ENCODE data around the gene LBH.
"Not testable (repeated sequence)": the region's sequence is repeated elsewhere in the genome, so short reads cannot be mapped to it uniquely, and the experiment has no call there.

LBH gene

GRCh38 chr2:30257266-30258214 is 26.2 kb downstream of the LBH start:
- no peak for DNase-seq (ENCODE audit: low read depth)

- no peak for DNase-seq (ENCODE audit: low read depth)
Measured at GRCh38 chr2:30259071-30259470, 27.7 kb downstream of the LBH start.

GRCh38 chr2:30259827-30260679 is 28.7 kb downstream of the LBH start:
- DNase-seq (ENCODE audit: low read depth), result no peak

GRCh38 chr2:30260941-30261340 is 29.6 kb downstream of the LBH start:
- no peak for DNase-seq (ENCODE audit: low read depth)

- no peak for DNase-seq (ENCODE audit: low read depth)
Measured at GRCh38 chr2:30261695-30262211, 30.4 kb downstream of the LBH start.

GRCh38 chr2:30262716-30263309 is 31.5 kb downstream of the LBH start:
- DNase-seq (ENCODE audit: low read depth), result no peak

- no peak for DNase-seq (ENCODE audit: low read depth)
Measured at GRCh38 chr2:30264274-30264673, 32.9 kb downstream of the LBH start.

- no peak for DNase-seq (ENCODE audit: low read depth)
Measured at GRCh38 chr2:30265052-30266015, 34.0 kb downstream of the LBH start.

- no peak for DNase-seq (ENCODE audit: low read depth)
Measured at GRCh38 chr2:30266051-30266621, 34.8 kb downstream of the LBH start.

GRCh38 chr2:30266705-30267104 is 35.4 kb downstream of the LBH start:
- DNase-seq (ENCODE audit: low read depth), result no peak

- DNase-seq (ENCODE audit: low read depth), result no peak
Measured at GRCh38 chr2:30267161-30267975, 36.0 kb downstream of the LBH start.

GRCh38 chr2:30268296-30268871 is 37.0 kb downstream of the LBH start:
- DNase-seq (ENCODE audit: low read depth), result no peak

GRCh38 chr2:30269114-30269770 is 37.9 kb downstream of the LBH start:
- DNase-seq (ENCODE audit: low read depth), result not testable (repeated sequence)

- no peak for DNase-seq (ENCODE audit: low read depth)
Measured at GRCh38 chr2:30269771-30270145, 38.4 kb downstream of the LBH start.

GRCh38 chr2:30270166-30270565 is 38.8 kb downstream of the LBH start:
- no peak for DNase-seq (ENCODE audit: low read depth)

GRCh38 chr2:30271301-30271700 is 40.0 kb downstream of the LBH start:
- no peak for DNase-seq (ENCODE audit: low read depth)

- DNase-seq (ENCODE audit: low read depth), result no peak
Measured at GRCh38 chr2:30272286-30272685, 41.0 kb downstream of the LBH start.

GRCh38 chr2:30272761-30273573 is 41.6 kb downstream of the LBH start:
- DNase-seq (ENCODE audit: low read depth), result peak; percentile 40

Data from non-pigmented ciliary epithelial cell (primary cell).